Occipital lobe (tissue), 2 donors: ENCODE measurements around the gene OR52E1. TPM values are rescaled to one million over a fixed set of nuclear protein-coding genes. Genes with fewer than 3 reads are reported as not detected.

Experiments
- DNase-seq: peaks from one replicate; lab custom pipeline; 2025; lab: John Stamatoyannopoulos, UW
- total RNA-seq: library from RNA; depleted of rRNA; stranded (reverse); fragments of >200 nt; gene quantifications from one replicate; pipeline ENCODE4 v1.2.3, GENCODE V29; 2014

Gene OR52E1
- total RNA-seq, 1 donor from 2014 or later = not detected

GRCh38 chr11:5115339-5115738 lies 46.0 kb downstream of the OR52E1 start:
- no peak for DNase-seq

DNA sequence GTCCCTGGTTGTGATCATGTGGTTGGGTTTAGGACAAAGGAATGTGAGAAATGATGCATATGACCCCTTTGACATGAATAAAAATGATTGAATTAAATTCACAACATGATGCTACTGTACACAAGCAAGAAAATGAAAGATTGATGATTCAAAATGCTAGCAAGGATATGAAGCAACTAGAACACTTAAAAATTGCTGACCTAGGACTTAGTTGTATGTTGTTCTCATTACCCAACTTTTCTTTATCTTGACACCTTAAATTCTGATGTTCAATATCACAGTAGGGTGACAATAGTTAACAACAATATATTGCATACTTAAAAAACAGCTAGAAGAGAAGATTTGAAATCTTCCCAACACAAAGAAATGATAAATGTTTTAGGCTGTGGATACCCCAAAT lies 48.2 kb downstream of the OR52E1 start:
- DNase-seq = no peak

DNA sequence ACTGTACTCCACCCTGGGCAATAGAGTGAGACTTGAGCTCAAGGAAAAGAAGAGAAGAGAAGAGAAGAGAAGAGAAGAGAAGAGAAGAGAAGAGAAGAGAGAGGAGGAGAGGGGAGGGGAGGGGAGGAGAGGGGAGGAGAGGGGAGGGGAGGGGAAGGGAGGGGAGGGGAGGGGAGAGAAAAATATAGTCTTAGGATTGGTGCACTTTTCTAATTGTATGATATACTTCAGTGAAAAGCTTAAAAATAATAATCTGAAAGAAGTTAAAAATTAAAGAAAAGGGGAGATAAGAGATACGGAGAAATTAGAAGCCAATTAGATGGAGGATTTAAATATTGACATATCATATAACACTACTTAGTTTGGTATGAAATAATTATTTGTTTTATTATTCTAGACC lies 49.5 kb downstream of the OR52E1 start:
- no peak for DNase-seq

Other genes starting within 250 kb of the OR52E1 start
- gene OR51F2, start 248.3 kb upstream of the OR52E1 start, total RNA-seq = not detected
- gene OR51S1, start 220.4 kb upstream of the OR52E1 start, total RNA-seq = not detected
- not detected for gene OR51T1, start 187.7 kb upstream of the OR52E1 start, total RNA-seq
- gene OR51A7, start 165.8 kb upstream of the OR52E1 start, total RNA-seq = not detected
- not detected for gene OR51G2, start 150.2 kb upstream of the OR52E1 start, total RNA-seq
- not detected for gene OR51G1, start 145.2 kb upstream of the OR52E1 start, total RNA-seq
- gene OR51A4, start 122.0 kb upstream of the OR52E1 start, total RNA-seq = not detected
- gene OR51A2, start 113.9 kb upstream of the OR52E1 start, total RNA-seq = not detected
- not detected for gene OR51L1, start 74.7 kb upstream of the OR52E1 start, total RNA-seq
- gene OR52J3, start 23.0 kb upstream of the OR52E1 start, total RNA-seq = not detected
- gene OR52E2, start 9.9 kb upstream of the OR52E1 start, total RNA-seq = not detected
- gene OR52A5, start 68.8 kb downstream of the OR52E1 start, total RNA-seq = not detected
- gene OR52A1, start 85.2 kb downstream of the OR52E1 start, total RNA-seq = not detected
- gene OR51V1, start 131.1 kb downstream of the OR52E1 start, total RNA-seq = not detected
- gene HBB, start 157.5 kb downstream of the OR52E1 start, total RNA-seq = 441 TPM
- not detected for gene HBD, start 164.9 kb downstream of the OR52E1 start, total RNA-seq
- 28.5 TPM for gene HBG1, start 180.3 kb downstream of the OR52E1 start, total RNA-seq
- 1,921 TPM for gene HBG2, start 185.2 kb downstream of the OR52E1 start, total RNA-seq
- 3.6 TPM for gene HBE1, start 200.4 kb downstream of the OR52E1 start, total RNA-seq
- gene OR51B4, start 232.4 kb downstream of the OR52E1 start, total RNA-seq = 0.31 TPM